OCI-LY3 (cell line): Measurements from ENCODE around the gene LARP1.
"Not testable (repeated sequence)": the region's sequence is repeated elsewhere in the genome, so short reads cannot be mapped to it uniquely, and the experiment has no call there.

ENCODE experiments used
- CTCF ChIP-seq: fragments of 200-600, 300-600 bp; sonication (generic); IDR thresholded peaks from 2 replicates; pipeline ENCODE4 v1.5.1; 2014; ENCODE audit warnings: antibody characterized with exemption, low read length, low read depth
- EZH2phosphoT487 ChIP-seq: fragments of 200-600 bp; shearing (Covaris generic); IDR thresholded peaks from 2 replicates; pipeline ENCODE4 v1.6.1; 2018; ENCODE audit warnings: antibody characterized with exemption, mixed run types, low read depth

- TF ChIP-seq CTCF, EZH2phosphoT487: not testable (repeated sequence)
Observed at GRCh38 chr5:154730761-154731160, 24.4 kb upstream of the LARP1 start.
